GM18505 (cell line): ENCODE data around the gene GABRG3.

Experiments
- ATAC-seq: cut with Tn5 transposase; IDR thresholded peaks from one replicate; pipeline ENCODE4 v1.9.1; 2021; ENCODE audit not compliant: unreplicated experiment
- POLR2A ChIP-seq: IDR thresholded peaks from 4 replicates; pipeline ENCODE4 v1.6.1; 2011; ENCODE audit warnings: borderline replicate concordance; ENCODE audit not compliant: insufficient read depth, insufficient read length; ENCODE audit errors: extremely low read depth

Gene GABRG3

DNA sequence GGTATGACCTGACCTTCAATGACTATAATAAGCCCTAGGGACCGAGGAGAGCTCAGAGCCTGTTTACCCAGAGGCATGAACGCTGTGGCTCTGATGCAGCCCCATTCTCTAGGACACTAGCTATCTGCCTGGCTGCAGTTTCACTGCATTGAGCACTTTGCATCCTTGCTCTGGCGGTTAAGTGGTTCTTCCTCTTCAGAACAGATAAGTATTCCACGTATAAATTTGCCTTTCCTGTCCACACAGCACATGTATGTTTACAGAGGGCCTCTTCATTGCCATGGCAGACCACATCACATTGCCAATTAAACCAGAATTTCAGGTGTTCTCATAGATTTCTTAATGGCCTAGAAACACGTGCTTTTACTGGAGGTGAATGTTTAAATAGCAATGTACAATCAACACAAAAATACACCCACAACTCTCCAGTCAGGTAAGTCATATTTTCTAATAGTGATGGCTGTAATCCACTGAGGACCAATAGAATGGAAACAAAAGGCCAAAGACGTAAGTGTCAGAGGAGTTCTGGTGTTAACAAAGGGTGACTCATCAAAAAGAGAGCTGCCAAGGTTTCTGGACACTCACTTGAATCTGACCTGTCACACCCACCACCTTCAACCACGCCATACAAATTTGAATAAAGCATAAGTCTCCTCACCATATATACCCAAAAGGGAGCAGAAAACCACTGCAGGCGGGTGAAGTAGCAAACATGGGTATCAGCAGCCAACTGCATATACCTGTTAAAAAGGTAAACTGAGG lies 574.7 kb downstream of the GABRG3 start:
- ATAC-seq: no peak
- no peak for TF ChIP-seq POLR2A

DNA sequence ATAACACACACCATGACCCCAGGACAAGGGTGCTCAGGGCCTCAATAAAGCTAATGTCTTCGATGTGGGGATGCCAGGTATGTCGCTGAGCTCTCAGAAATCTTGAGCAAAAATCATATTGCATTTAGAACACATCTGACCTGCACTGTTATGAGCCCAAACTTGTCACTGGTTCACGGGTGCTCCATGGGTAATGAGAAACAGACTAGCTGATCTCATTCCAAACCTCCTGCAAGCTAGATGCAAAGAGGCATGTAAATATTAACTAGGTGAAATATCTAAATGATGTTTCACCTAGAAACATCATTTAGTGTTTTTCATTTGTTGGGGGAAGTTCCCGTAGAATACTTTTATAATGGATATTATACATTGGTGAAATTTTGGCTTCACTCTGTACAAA lies 578.8 kb downstream of the GABRG3 start:
- ATAC-seq: no peak
- no peak for TF ChIP-seq POLR2A

DNA sequence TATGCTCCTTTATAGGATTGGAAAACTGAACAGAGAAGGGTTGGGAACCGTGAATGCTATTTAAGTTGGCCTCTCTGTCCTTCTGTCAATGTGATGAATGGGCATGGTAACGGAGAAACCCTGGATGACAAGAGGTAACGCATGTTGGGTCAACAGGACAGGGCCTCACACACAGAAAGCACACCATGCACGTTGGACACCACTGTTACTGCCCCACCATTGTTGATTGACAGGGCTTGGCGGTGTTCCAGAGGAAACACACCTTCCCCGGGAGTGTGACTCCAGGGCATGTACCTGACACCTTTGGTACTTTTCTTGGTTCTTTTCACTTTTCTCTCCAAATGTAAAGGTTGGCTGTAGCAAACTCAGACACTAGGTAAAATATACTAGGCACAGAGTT lies 579.7 kb downstream of the GABRG3 start:
- ATAC-seq: no peak
- TF ChIP-seq POLR2A: no peak

DNA sequence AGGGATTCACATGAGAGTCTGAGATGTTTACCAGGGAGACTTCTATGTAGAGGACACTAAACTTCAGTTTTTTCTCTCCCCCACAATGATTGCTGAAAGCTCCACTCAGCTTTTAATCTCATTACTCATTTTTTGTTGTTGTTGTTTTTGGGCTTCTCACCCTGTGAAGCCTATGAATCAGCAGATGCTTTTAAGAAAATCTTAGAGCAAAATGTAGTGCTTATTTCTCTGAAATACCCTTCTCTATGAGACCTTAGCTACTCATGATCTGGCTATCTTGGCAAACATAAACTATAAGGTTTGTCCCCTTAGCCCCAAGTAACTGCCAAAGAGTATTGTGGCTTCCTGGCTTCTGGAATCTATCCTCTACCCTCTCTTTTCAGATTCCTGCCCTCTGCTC lies 590.8 kb downstream of the GABRG3 start:
- no peak for ATAC-seq
- TF ChIP-seq POLR2A: no peak

DNA sequence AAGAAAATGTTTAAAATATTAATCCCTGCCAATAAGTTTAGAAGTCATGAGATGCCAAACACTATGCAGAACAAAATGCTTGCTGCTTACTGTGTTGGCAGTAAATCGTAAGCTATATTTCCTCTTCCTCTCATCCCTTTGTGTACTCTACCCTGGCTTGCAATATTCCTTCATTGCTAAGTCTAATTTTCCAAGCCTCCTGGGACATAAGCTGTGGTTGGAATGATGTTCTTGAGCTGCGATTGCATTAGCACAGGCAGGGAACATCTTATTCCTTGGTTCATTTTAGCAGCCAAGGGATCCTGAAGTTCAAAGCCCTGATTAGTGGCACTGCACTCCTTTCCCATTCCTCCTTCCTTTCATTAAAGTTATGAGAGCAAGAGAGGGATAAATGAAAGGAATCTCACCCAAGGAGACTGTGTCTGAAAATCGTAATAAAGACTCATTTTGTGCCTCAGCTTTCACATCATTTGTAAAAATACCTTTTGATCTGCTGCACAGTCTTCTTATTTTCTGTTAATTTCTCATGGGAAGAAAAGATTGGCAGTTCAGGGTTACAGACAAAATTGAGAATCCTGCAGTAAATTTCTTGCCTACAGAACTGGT lies 592.9 kb downstream of the GABRG3 start:
- no peak for ATAC-seq
- TF ChIP-seq POLR2A: no peak

DNA sequence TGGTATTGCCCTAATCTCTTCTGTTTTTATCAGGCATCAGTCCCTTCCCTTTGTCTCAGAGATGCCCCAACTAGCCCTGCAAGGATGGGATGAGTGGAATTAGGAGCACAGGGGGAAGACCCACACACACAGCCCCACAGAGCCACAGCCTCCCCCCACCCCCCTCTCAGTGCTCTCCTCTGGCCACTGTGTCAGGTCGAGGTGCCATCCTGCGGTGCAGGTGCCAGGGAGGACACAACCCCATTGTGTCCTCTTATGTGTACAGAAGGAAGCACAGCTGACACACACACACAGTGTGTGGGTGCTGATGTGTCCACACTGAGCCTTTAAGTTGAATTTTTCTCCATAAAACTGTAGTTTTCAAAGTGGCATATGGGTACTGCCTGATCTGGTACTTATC lies 593.7 kb downstream of the GABRG3 start:
- no peak for ATAC-seq
- TF ChIP-seq POLR2A: no peak

DNA sequence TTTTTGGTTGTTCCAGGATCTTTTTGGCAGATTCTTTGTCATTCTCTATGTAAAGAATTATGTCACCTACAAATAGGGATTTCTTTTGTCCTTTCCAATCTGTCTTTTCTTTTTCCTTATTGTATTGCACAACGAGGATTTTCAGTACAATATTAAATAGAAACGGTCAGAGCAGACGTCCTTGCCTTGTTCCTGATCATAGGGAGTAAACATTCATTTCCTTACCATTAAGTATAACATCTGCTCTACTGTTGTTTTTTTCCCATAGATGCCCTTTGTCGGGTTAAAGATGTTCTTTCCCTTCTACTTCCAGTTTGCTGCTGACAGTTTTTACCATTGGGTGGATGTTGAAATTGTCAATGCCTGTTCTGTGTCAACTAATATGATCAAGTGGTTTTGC lies 599.8 kb downstream of the GABRG3 start:
- ATAC-seq: no peak
- TF ChIP-seq POLR2A: no peak

DNA sequence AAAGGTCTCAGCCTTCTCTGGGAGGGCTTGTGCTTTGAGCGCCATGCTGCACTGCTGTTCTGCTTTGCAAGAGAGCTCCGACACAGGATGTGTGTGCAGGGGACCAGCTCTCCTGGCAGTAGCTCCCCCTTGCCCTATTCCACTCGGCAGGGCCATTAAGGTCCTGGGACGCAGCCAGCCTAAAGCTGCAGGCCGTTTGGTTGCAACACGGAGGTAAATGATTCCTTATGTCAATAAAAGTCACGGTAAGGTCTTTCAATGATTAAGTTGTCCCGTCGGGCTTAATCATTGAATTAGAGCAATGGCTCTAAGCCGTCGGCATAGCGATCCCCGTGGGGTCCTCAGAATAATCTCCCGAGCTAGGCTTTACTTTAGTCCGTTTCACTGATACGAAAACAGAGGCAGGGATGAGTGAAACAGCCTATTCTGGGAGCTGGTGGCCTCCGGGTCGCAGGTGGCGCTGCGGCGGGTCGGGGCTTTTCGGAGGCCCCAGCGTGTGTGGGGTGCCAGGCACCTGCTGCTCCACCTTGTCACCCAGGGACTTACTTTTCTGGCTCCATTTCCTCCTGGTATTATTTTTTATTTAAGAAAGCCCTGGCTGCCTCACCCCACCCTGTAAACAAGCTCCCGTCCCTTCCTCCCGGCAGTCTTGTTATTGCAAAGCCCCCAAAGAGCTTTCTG lies 603.0 kb downstream of the GABRG3 start:
- TF ChIP-seq POLR2A: no peak
- ATAC-seq: no peak

DNA sequence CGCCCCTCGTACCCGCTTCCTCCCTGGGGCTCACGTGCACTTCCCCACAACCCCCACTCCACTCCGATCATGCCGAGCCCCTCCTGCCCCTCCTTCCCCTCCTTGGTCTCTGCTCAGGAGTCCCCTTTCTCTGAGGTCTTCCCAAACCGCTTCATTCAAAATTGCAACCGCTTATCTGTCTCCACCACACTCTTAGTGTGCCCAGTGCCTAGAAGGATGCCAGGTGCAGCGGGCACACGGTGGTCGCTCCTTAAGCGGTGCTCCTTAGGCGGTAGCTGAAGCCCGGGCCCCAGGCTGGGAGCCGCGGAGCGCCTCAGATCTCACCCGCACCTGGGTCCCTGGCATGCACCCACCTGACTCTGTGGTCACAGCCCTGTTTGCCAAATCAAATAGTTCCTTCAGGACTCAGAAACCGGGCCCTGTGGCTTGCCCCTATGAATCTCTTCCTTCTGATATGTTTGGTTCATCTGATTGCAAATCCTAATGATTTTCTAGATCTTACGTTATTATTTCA lies 603.6 kb downstream of the GABRG3 start:
- no peak for TF ChIP-seq POLR2A
- no peak for ATAC-seq

DNA sequence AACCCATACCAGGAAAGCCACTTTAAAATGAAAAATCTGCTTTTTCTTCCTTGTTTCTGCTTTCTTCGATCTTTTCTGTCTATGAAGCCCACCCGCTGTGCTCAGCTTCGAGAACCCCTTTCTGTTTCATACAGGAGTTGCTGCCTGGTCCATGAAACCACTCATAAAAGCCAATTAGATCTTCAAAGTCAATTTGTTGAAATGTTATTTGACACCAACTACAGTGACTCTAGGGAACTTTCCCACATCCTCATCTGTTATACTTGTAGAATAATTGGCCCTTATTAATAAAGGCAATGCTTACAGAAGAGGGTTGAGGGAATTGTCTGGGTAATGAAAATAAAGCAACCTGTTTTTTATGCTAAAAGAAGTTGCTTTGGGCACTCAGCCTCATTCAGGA lies 604.5 kb downstream of the GABRG3 start:
- no peak for ATAC-seq
- TF ChIP-seq POLR2A: no peak

DNA sequence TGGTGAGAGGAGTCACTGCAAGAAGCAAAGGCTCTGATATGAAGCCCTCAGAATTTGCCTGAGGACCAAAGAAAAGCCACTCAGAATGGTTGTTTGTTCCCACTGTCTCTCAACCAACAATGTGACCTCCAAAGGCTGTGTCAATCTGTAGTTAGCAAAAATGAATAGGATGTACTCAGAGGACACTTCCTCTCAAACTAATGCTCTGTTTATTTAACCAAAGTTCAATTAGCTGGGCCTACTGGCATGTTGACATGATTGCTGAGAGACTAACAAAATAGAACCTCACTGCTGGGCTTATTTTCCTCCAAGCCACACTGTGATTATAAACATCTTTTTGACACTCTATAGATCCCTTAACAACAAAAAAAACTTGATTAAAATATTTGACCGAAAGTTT lies 605.6 kb downstream of the GABRG3 start:
- no peak for ATAC-seq
- TF ChIP-seq POLR2A: no peak

DNA sequence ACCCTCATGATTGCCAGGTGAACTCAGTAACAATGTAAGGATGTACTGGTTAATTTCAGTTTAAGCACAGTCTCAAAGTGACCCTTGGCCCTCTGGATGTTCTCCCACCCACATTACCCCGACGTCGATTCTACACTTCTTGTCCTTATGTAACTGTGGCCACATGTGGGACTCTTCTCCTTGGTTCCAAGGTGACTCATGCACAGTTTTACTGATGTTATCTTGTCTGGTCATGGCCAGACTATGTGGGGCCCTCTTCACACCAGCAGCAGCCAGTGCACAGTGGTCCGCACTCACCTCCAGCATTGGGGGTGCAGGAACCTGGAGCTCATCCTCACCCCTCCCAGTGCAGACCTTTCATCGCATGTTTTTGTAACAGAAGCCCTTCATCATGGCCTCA lies 608.8 kb downstream of the GABRG3 start:
- no peak for TF ChIP-seq POLR2A
- no peak for ATAC-seq

DNA sequence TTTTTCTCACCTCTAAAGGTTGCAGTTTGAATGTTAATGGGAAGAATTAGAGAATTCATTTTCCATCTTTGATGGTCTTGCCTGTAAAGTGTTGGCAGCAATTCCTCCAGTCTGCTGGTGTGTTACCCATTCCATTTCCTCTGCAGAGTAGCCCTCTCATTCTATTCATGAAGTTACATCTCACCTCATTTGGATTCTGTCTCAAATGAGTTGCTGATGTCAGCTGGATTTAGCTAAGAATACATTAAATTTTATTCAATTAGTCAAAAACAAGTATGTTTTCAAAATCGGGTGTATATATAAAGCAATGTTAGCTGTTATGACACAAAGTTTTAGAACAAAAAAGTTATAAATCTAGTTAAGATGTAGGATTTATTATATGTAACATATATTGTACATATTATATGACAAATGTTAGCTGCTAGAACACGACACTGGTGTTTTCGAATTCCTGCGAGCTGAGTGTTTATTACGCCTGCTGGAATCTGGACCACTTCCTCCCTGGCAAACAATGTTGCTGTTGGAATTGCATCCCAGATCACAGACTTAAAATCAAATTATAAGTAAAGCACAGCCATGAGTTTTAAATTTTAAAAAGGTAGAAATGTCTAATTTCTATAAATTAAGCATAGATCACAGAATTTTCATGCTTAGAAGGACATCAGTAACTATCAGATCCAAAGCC lies 611.9 kb downstream of the GABRG3 start:
- no peak for TF ChIP-seq POLR2A
- ATAC-seq: no peak
